NCI-H446 treated with DMSO at 0.1 percent for 48 hours (cell line): ENCODE results near the gene JAKMIP1.
"Not testable (repeated sequence)": the region's sequence is repeated elsewhere in the genome, so short reads cannot be mapped to it uniquely, and the experiment has no call there.

Experiments used
- DNase-seq: peaks from one replicate; lab custom pipeline; 2025; lab: John Stamatoyannopoulos, UW

JAKMIP1 gene

GRCh38 chr4:6013564-6013963, 186.8 kb downstream of the JAKMIP1 start:
- no peak for DNase-seq

DNA sequence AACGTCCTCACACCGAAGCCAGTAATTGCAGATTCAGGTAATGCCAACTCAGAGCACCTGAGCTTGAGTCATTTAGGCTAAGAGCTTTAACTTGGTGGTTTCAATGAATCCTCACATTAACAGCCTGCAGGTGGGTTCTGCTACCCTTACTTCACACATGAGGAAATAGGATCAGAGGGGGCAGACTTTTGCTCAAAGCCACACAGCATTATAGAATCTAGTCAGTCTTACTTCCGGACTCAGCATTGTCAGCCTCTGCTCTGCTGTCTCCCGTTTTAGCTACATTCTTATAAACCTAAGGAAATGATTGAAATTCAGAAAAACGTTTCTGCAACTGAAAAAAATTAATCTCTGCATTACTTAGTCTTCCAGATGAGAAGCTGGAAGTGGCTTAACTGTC, 188.1 kb downstream of the JAKMIP1 start:
- no peak for DNase-seq

DNA sequence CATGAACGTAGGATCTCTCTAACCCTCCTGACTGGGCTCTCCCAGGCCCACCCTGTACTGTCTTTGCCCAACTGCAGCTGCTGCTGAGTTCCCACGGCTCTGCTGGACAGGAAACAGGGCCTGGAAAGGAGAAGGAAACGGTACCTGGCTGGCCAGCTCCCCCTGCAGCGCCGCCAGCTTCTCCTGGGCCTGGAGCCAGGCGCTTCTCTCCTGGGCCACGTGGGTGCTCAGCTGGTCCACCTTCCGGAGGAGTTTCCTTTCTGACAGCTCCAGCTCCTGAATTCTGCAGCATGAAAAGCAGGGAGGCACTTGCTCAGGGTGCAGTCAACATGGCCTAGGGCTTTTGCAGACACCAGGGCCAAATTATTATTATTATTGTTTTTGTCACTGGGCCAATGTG, 188.7 kb downstream of the JAKMIP1 start:
- no peak for DNase-seq

- no peak for DNase-seq
These were observed 189.1 kb downstream of the JAKMIP1 start for GRCh38 chr4:6011271-6011671.

GRCh38 chr4:6010789-6011188, 189.6 kb downstream of the JAKMIP1 start:
- DNase-seq = no peak

- no peak for DNase-seq
These were observed 190.9 kb downstream of the JAKMIP1 start for GRCh38 chr4:6009452-6009851.

DNA sequence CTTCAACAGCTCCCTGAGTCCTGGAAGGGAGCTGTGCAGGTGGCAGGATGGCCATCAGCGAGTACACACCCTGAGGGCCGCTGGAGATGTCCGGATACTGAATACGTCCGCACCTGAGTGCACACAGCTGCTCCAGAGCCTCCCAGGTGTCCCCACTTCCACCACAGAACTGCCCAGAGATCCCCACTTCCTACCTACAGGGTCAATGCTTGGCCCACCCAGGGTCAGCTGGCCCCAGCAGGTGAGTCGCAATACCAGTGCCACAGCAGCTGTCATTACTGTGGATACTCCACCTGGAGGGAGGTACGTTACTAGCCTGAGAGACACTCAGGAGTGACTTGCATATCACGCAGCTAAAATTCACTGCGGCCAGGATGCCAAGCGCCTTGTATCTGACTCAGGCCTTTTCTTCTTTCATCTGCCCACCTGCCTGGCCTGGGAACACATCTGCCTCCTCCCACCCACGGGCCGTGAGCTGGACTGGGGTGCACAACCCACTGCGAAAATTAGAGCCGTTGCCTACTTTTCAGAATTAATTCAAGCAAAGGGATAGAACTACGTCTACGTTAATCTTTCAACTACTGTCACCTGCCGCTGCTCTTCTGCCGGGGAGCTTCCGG, 191.5 kb downstream of the JAKMIP1 start:
- DNase-seq = no peak

DNA sequence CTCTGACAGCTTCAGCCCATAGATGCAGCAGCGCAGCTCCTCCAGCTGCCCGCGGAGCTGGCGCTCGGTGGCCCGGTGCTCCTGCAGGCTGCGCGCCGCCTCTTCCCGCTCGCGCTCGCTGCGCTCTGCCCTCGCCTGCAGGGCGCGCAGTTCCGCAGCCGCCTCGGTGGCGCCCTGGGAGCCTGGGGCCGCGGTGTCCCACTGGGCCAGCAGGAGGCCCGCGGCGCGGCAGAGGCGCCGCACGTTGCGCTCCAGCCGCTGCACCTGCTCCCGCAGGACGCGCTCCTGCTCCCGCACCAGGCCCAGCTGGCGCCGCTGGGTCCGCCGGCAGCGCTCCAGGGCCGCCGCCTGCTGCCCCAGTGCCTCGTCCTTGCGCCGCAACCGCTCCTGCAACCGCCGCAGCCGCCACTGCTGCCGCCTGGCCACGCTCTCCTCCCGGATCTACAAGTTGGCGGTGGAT, 192.2 kb downstream of the JAKMIP1 start:
- no peak for DNase-seq

- DNase-seq = no peak
These were observed 195.2 kb downstream of the JAKMIP1 start for GRCh38 chr4:6005175-6005574.

DNA sequence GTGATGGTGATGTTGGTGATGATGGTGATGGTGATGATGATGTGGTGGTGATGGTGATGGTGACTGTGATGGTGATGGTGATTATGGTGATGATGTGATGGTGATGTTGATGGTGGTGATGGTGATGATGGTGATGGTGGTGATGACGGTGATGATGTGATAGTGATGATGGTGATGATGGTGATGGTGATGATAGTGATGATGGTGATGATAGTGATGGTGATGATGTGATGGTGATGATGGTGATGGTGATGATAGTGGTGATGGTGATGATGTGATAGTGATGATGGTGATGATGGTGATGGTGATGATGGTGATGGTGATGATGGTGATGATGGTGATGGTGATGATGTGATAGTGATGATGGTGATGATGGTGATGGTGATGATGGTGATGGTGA, 196.9 kb downstream of the JAKMIP1 start:
- not testable (repeated sequence) for DNase-seq

- DNase-seq = no peak
These were observed 197.4 kb downstream of the JAKMIP1 start for GRCh38 chr4:6002926-6003325.

GRCh38 chr4:6002492-6002833, 197.9 kb downstream of the JAKMIP1 start:
- DNase-seq = no peak

GRCh38 chr4:6001680-6002491, 198.5 kb downstream of the JAKMIP1 start:
- no peak for DNase-seq

DNA sequence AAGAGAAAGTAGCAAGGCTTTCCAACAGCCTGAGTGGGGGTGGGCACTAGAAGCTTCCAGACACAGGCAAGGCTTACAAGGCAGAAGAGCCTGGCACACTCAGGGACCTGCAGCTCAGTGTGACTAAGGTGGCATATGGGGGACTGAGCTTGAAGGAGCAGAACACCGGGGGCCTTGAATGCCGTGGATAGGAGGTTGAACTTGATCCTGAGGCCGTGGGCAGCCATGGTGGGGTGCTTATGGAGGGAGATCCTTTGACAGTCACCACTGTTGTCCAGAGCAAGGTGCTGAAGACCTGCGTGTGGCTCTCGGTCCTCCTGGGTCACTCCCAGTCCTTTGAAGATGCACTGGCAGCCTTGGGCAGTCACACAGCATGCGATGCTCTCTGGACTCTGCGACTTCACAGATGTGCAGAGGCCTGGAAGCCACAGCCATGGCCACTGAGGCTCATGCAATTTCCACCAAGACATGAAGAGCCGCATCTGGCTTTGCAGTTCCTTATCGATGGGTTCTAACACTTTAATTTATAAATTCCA, 200.5 kb downstream of the JAKMIP1 start:
- no peak for DNase-seq

- no peak for DNase-seq
These were observed 201.0 kb downstream of the JAKMIP1 start for GRCh38 chr4:5999356-5999755.

- peak; percentile 8 for DNase-seq
These were observed 201.9 kb downstream of the JAKMIP1 start for GRCh38 chr4:5998333-5998936.

DNA sequence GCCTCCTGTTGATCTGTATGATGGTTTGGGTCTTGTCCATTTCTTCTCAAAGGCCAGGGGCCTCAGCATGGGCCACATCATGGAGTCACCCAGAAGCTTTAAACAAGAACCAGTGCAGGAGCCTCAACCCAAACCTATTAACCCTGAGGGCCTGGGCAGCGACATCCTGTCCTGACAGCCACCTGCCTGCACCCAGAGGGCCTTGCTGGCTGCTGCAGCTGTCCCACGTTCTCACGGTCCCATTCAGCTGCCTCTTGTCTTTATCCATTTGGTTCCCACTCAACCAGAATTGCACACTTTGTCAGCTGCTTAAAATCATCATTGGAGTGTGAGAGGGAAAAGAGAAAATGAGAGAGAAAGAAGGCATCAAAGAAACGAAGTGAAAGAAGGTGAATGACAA, 203.7 kb downstream of the JAKMIP1 start:
- DNase-seq = no peak

- DNase-seq = no peak
These were observed 204.3 kb downstream of the JAKMIP1 start for GRCh38 chr4:5995901-5996623.

GRCh38 chr4:5993876-5994811, 206.2 kb downstream of the JAKMIP1 start:
- no peak for DNase-seq

DNA sequence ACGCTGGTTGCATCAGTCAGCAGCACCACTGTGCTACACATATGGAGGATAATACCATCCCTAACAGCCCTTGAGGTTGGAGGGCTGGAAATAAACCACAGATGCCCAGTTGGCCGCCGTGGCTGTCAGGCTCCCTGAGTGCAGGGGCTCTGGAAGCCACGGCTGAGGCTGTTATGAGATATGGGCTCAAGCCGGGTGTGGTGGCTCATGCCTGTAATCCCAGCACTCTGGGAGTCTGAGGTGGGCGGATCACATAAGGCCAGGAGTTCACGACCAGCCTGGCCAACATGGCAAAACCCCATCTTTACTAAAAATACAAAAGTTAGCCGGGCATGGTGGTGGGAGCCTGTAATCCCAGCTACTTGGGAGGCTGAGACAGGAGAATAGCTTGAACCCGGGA, 207.0 kb downstream of the JAKMIP1 start:
- not testable (repeated sequence) for DNase-seq

GRCh38 chr4:5992828-5993321, 207.5 kb downstream of the JAKMIP1 start:
- DNase-seq = no peak
